SK-N-SH (cell line): ENCODE results near the gene NYAP1. TPM values are rescaled to one million over a fixed set of nuclear protein-coding genes. Genes with fewer than 3 reads are reported as not detected.

ENCODE experiments used
- CHD2 ChIP-seq: fragments of 150-350 bp; IDR thresholded peaks from 2 replicates; pipeline ENCODE4 v1.6.1; 2018; ENCODE audit warnings: low read length; ENCODE audit not compliant: partially characterized antibody
- EZH2phosphoT487 ChIP-seq: fragments of 200-600 bp; sonication (generic); IDR thresholded peaks from 2 replicates; pipeline ENCODE4 v1.6.1; 2017; ENCODE audit warnings: low read depth, mixed run types, mild to moderate bottlenecking, antibody characterized with exemption, moderate library complexity, borderline replicate concordance
- FOSL2 ChIP-seq: IDR thresholded peaks from 2 replicates; pipeline ENCODE4 v1.4.0; 2012; ENCODE audit warnings: low read depth, mild to moderate bottlenecking, moderate library complexity, borderline replicate concordance
- GATA2 ChIP-seq: sonication (generic); formaldehyde crosslinking; IDR thresholded peaks from 2 replicates; pipeline ENCODE4 v1.5.0; 2020; ENCODE audit warnings: mild to moderate bottlenecking, missing genetic modification reagents
- MEF2A ChIP-seq: IDR thresholded peaks from 2 replicates; pipeline ENCODE4 v1.4.0; 2012; ENCODE audit warnings: low read depth, borderline replicate concordance
- MXI1 ChIP-seq: IDR thresholded peaks from 2 replicates; pipeline ENCODE4 v1.6.1; 2012; ENCODE audit warnings: mild to moderate bottlenecking, low read depth, low read length, improper control_type of control experiment
- NRF1 ChIP-seq: IDR thresholded peaks from 2 replicates; pipeline ENCODE4 v1.6.1; 2012; ENCODE audit warnings: low read depth, mild to moderate bottlenecking, low read length
- POLR2AphosphoS5 ChIP-seq: IDR thresholded peaks from 2 replicates; pipeline ENCODE4 v1.6.1; 2012; ENCODE audit warnings: low read depth, low read length
- RCOR1 ChIP-seq: fragments of 150-350 bp; IDR thresholded peaks from 2 replicates; pipeline ENCODE4 v1.6.1; 2017; ENCODE audit warnings: antibody characterized with exemption, low read length
- RFX5 ChIP-seq: IDR thresholded peaks from 2 replicates; pipeline ENCODE4 v1.6.1; 2012; ENCODE audit warnings: mild to moderate bottlenecking, improper control_type of control experiment, low read length
- RXRA ChIP-seq: IDR thresholded peaks from 2 replicates; pipeline ENCODE4 v1.4.0; 2012; ENCODE audit warnings: low read depth, mild to moderate bottlenecking, borderline replicate concordance
- SIN3A ChIP-seq: IDR thresholded peaks from 2 replicates; pipeline ENCODE4 v1.6.1; 2012; ENCODE audit warnings: low read depth, mild to moderate bottlenecking, low read length, moderate library complexity, borderline replicate concordance
- SMC3 ChIP-seq: IDR thresholded peaks from 2 replicates; pipeline ENCODE4 v1.6.1; 2012; ENCODE audit warnings: low read depth, low read length, improper control_type of control experiment
- TAF1 ChIP-seq: IDR thresholded peaks from 2 replicates; pipeline ENCODE4 v1.6.1; 2012; ENCODE audit warnings: low read depth, mild to moderate bottlenecking, low read length, moderate library complexity, borderline replicate concordance
- TCF12 ChIP-seq: IDR thresholded peaks from 2 replicates; pipeline ENCODE4 v1.4.0; 2012
- polyA plus RNA-seq, 3 experiments: library from polyadenylated mRNA; depleted of rRNA; stranded (reverse); fragments of >200 nt; gene quantifications; 2 replicates each; pipeline ENCODE4 v1.2.3, GENCODE V29; 2012
- TF ChIP-seq, protein P1 (sequence below): IDR thresholded peaks from 2 replicates; pipeline ENCODE4 v1.4.0; 2012; ENCODE audit warnings: low read depth, borderline replicate concordance
- TF ChIP-seq, protein P2 (sequence below): fragments of 150-350 bp; IDR thresholded peaks from 2 replicates; pipeline ENCODE4 v1.6.1; 2016; ENCODE audit warnings: mild to moderate bottlenecking, low read depth, low read length
- TF ChIP-seq, protein P3 (sequence below): IDR thresholded peaks from 2 replicates; pipeline ENCODE4 v1.6.1; 2012; ENCODE audit warnings: mild to moderate bottlenecking, low read depth, low read length, moderate library complexity
- TF ChIP-seq, protein P4 (sequence below): fragments of 200-600 bp; sonication (generic); IDR thresholded peaks from 2 replicates; pipeline ENCODE4 v1.6.1; 2017; ENCODE audit warnings: antibody characterized with exemption, mild to moderate bottlenecking, moderate library complexity
- TF ChIP-seq, protein P5 (sequence below): fragments of 150-350 bp; IDR thresholded peaks from 2 replicates; pipeline ENCODE4 v1.6.1; 2017; ENCODE audit warnings: antibody characterized with exemption, low read length, low read depth, borderline replicate concordance
- TF ChIP-seq, protein P6 (sequence below): IDR thresholded peaks from 2 replicates; pipeline ENCODE4 v1.4.0; 2012; ENCODE audit warnings: low read depth

The NYAP1 gene
- polyA plus RNA-seq, 1 of the 3 experiments (the other 2 are of a cell fraction), result 6.0 TPM

DNA sequence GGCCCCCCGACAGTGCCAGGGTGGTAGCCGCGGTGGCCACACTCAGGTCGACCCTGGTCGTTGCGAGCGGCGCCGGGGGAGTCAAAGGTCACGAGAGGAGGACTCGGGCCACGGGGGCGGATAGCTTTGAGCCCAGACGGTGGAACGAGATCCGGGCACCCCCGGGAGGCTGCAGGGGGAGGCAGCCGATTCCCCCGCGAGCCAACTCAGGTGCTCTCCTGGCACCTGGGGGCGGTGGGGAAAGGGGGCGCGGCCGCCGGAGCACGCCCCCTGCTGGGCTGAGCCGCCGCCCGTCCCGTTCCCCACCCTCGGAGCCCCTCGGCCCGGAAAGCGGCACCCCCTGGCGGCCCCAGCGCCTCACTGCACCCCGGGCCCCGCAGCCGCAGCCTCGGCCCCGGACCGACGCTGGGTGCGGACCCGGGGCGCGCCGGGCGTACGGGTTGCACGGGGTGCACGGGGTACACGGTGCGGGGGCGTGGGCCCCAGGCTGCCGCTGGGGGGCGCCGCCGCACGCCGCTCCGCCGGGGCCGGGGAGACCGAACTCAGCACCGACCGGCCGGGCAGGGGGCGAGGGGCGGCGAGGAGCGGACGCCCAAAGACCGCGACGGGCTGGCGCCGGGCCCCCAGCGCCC is 521 bp upstream of the NYAP1 start (continued):
- TF ChIP-seq, protein P1, sequence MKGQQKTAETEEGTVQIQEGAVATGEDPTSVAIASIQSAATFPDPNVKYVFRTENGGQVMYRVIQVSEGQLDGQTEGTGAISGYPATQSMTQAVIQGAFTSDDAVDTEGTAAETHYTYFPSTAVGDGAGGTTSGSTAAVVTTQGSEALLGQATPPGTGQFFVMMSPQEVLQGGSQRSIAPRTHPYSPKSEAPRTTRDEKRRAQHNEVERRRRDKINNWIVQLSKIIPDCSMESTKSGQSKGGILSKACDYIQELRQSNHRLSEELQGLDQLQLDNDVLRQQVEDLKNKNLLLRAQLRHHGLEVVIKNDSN, result no peak
- TF ChIP-seq, protein P2, sequence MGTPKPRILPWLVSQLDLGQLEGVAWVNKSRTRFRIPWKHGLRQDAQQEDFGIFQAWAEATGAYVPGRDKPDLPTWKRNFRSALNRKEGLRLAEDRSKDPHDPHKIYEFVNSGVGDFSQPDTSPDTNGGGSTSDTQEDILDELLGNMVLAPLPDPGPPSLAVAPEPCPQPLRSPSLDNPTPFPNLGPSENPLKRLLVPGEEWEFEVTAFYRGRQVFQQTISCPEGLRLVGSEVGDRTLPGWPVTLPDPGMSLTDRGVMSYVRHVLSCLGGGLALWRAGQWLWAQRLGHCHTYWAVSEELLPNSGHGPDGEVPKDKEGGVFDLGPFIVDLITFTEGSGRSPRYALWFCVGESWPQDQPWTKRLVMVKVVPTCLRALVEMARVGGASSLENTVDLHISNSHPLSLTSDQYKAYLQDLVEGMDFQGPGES, result no peak
- TF ChIP-seq POLR2AphosphoS5, result no peak
- no peak; the same call in 1 of the 2 replicates for TF ChIP-seq RXRA
- TF ChIP-seq, protein P3, sequence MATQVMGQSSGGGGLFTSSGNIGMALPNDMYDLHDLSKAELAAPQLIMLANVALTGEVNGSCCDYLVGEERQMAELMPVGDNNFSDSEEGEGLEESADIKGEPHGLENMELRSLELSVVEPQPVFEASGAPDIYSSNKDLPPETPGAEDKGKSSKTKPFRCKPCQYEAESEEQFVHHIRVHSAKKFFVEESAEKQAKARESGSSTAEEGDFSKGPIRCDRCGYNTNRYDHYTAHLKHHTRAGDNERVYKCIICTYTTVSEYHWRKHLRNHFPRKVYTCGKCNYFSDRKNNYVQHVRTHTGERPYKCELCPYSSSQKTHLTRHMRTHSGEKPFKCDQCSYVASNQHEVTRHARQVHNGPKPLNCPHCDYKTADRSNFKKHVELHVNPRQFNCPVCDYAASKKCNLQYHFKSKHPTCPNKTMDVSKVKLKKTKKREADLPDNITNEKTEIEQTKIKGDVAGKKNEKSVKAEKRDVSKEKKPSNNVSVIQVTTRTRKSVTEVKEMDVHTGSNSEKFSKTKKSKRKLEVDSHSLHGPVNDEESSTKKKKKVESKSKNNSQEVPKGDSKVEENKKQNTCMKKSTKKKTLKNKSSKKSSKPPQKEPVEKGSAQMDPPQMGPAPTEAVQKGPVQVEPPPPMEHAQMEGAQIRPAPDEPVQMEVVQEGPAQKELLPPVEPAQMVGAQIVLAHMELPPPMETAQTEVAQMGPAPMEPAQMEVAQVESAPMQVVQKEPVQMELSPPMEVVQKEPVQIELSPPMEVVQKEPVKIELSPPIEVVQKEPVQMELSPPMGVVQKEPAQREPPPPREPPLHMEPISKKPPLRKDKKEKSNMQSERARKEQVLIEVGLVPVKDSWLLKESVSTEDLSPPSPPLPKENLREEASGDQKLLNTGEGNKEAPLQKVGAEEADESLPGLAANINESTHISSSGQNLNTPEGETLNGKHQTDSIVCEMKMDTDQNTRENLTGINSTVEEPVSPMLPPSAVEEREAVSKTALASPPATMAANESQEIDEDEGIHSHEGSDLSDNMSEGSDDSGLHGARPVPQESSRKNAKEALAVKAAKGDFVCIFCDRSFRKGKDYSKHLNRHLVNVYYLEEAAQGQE, result no peak
- no peak for TF ChIP-seq RFX5
- no peak for TF ChIP-seq FOSL2
- peak; percentile 84 for TF ChIP-seq SMC3
- TF ChIP-seq RCOR1, result no peak
- TF ChIP-seq, protein P4, sequence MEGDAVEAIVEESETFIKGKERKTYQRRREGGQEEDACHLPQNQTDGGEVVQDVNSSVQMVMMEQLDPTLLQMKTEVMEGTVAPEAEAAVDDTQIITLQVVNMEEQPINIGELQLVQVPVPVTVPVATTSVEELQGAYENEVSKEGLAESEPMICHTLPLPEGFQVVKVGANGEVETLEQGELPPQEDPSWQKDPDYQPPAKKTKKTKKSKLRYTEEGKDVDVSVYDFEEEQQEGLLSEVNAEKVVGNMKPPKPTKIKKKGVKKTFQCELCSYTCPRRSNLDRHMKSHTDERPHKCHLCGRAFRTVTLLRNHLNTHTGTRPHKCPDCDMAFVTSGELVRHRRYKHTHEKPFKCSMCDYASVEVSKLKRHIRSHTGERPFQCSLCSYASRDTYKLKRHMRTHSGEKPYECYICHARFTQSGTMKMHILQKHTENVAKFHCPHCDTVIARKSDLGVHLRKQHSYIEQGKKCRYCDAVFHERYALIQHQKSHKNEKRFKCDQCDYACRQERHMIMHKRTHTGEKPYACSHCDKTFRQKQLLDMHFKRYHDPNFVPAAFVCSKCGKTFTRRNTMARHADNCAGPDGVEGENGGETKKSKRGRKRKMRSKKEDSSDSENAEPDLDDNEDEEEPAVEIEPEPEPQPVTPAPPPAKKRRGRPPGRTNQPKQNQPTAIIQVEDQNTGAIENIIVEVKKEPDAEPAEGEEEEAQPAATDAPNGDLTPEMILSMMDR, result peak; percentile 91
- TF ChIP-seq NRF1, result no peak
- peak; percentile 59 for TF ChIP-seq MXI1
- TF ChIP-seq, protein P5, sequence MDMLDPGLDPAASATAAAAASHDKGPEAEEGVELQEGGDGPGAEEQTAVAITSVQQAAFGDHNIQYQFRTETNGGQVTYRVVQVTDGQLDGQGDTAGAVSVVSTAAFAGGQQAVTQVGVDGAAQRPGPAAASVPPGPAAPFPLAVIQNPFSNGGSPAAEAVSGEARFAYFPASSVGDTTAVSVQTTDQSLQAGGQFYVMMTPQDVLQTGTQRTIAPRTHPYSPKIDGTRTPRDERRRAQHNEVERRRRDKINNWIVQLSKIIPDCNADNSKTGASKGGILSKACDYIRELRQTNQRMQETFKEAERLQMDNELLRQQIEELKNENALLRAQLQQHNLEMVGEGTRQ, result no peak
- TF ChIP-seq, protein P6, sequence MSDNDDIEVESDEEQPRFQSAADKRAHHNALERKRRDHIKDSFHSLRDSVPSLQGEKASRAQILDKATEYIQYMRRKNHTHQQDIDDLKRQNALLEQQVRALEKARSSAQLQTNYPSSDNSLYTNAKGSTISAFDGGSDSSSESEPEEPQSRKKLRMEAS, result 0 out of 2 replicates have a peak, but pooled peaks have one; percentile 10
- TF ChIP-seq GATA2 (CRISPR knock-in tag), result no peak
- TF ChIP-seq CHD2, result no peak
- no peak for TF ChIP-seq TAF1
- TF ChIP-seq MEF2A, result no peak
- no peak for TF ChIP-seq EZH2phosphoT487
- TF ChIP-seq SIN3A, result peak; percentile 36; the same call in 1 of the 2 replicates
- no peak for TF ChIP-seq TCF12
- TF ChIP-seq, all 33 proteins: peak for 6
